ENCODE results near the gene LILRB5.

DNA sequence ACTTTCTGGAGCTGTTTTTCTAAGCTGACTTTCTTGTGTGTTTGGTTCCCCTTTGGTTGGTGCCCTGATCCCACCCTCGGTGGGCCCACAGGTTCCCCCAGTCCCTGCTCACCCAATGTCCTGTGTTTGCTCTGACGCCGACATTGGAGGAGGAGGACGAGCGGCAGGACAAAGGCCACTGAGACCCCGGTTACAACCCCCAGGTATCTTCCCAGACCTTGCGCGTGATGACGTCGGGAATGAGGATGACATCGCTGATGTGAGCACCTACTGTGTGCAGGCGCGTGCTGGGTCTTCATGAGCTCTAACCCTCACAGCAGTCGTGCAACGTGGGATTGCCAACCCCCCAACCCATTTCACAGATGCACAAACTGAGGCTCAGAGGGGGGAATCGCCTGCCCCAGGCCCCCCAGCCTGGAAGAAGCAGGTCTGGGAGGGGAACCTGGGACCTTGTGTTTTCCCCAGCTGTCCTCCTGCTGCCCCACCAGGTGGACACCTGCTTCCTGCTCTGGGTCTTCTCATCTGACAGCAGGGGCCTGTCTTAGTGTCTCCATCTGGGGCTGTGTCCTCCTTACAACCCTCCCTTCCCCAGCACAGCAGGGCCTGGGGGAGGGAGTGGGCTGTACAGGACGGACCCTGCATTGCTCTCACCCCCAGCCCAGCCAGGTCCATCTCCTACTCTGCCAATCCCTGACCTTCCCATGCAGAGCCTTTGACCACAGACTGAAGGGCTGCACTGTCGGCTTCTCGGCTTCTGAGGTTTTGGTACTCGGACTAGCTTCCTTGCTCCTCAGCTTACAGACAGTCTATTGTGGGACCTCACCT, 9.8 kb downstream of the LILRB5 start:
- TF ChIP-seq, protein P1, sequence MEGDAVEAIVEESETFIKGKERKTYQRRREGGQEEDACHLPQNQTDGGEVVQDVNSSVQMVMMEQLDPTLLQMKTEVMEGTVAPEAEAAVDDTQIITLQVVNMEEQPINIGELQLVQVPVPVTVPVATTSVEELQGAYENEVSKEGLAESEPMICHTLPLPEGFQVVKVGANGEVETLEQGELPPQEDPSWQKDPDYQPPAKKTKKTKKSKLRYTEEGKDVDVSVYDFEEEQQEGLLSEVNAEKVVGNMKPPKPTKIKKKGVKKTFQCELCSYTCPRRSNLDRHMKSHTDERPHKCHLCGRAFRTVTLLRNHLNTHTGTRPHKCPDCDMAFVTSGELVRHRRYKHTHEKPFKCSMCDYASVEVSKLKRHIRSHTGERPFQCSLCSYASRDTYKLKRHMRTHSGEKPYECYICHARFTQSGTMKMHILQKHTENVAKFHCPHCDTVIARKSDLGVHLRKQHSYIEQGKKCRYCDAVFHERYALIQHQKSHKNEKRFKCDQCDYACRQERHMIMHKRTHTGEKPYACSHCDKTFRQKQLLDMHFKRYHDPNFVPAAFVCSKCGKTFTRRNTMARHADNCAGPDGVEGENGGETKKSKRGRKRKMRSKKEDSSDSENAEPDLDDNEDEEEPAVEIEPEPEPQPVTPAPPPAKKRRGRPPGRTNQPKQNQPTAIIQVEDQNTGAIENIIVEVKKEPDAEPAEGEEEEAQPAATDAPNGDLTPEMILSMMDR (IDR thresholded peaks at IDR 0.05 in 2 of 3, conservative IDR thresholded peaks at IDR 0.05 in 1 of 3; ENCODE audit: borderline replicate concordance in 1 of 3, insufficient read depth in 1 of 3, low read depth in 2 of 3, low read length in 2 of 3), result no peak
- TF ChIP-seq SP1 (IDR thresholded peaks at IDR 0.05; ENCODE audit: low read depth) (no peak), EZH2 (IDR thresholded peaks at IDR 0.05) (no peak), SRF (IDR thresholded peaks at IDR 0.05; ENCODE audit: low read depth) (no peak)

All from HCT116 (cell line).